22Rv1 (cell line): ENCODE results near the gene ARHGEF4.

Experiments used
- ZFX ChIP-seq: fragments of 450-650 bp; IDR thresholded peaks from 2 replicates; pipeline ENCODE4 v1.6.1; 2017; ENCODE audit warnings: antibody characterized with exemption, borderline replicate concordance
- TF ChIP-seq, protein P1 (sequence below): fragments of 450-650 bp; IDR thresholded peaks from 2 replicates; pipeline ENCODE4 v1.5.1; 2017; ENCODE audit warnings: mild to moderate bottlenecking

DNA sequence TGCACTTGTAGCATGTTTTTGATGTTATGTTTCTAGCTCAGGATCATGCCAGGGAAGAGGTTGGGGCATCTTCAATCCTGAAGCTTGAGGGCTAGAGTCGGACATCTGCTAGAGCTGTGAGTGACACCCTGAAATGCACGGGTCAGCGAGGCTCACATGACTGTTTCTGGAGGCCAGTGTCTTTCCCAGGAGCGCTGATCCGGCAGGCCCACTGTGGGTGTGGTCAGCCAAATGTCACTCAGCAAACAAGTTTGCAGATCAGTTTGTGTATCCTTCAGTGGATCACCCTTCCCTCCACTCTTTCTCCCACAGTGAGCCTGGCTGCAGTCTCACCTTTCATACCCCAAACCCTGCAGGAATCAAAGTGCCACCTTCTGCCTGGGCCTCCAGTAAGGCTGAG is 23.0 kb upstream of the ARHGEF4 start:
- TF ChIP-seq, protein P1, sequence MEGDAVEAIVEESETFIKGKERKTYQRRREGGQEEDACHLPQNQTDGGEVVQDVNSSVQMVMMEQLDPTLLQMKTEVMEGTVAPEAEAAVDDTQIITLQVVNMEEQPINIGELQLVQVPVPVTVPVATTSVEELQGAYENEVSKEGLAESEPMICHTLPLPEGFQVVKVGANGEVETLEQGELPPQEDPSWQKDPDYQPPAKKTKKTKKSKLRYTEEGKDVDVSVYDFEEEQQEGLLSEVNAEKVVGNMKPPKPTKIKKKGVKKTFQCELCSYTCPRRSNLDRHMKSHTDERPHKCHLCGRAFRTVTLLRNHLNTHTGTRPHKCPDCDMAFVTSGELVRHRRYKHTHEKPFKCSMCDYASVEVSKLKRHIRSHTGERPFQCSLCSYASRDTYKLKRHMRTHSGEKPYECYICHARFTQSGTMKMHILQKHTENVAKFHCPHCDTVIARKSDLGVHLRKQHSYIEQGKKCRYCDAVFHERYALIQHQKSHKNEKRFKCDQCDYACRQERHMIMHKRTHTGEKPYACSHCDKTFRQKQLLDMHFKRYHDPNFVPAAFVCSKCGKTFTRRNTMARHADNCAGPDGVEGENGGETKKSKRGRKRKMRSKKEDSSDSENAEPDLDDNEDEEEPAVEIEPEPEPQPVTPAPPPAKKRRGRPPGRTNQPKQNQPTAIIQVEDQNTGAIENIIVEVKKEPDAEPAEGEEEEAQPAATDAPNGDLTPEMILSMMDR, result no peak
- no peak for TF ChIP-seq ZFX
